Lower lobe of right lung (tissue), 2 donors: Measurements from ENCODE around the gene ANK3. TPM values are rescaled to one million over a fixed set of nuclear protein-coding genes. Genes with fewer than 3 reads are reported as not detected.

Source experiments
- ATAC-seq, 2 donors: fragments of 200-7000 bp; cut with Tn5 transposase; one replicate each; pipeline ENCODE4 v1.9.1; 2020 to 2022; ENCODE audit warnings: mild to moderate bottlenecking in 2 of 2, moderate library complexity in 2 of 2
- DNase-seq: peaks from one replicate; pipeline ENCODE4 v3.0.0-alpha.2; 2020
- H3K27ac ChIP-seq: fragments of 200-600 bp; one replicate; pipeline ENCODE4 v1.8.0; 2022
- H3K27me3 ChIP-seq: fragments of 200-600 bp; one replicate; pipeline ENCODE4 v1.8.0; 2022; ENCODE audit warnings: low read depth
- H3K36me3 ChIP-seq: fragments of 200-600 bp; one replicate; pipeline ENCODE4 v1.8.0; 2022; ENCODE audit warnings: mild to moderate bottlenecking
- H3K4me1 ChIP-seq: fragments of 200-600 bp; one replicate; pipeline ENCODE4 v1.8.0; 2022
- H3K4me3 ChIP-seq: fragments of 200-600 bp; one replicate; pipeline ENCODE4 v1.8.0; 2022; ENCODE audit warnings: mild to moderate bottlenecking
- H3K9me3 ChIP-seq: fragments of 200-600 bp; one replicate; pipeline ENCODE4 v1.8.0; 2022
- intact Hi-C: fragments of 100-400 bp; cut with DNase I; formaldehyde crosslinking; loops from one replicate; pipeline ENCODE4 v1.11.0; 2022
- total RNA-seq: library from RNA; stranded (reverse); fragmentation: NEBNext Ultra II Directional; extraction: Animal tissue kit (Norgen Biotek cat#: 25700); gene quantifications from one replicate; pipeline ENCODE4 v1.2.1, GENCODE V29; 2021
- TF ChIP-seq, protein P1 (sequence below): fragments of 200-600 bp; IDR thresholded peaks from one replicate; pipeline ENCODE4 v1.8.0; 2022; ENCODE audit warnings: antibody characterized with exemption, mild to moderate bottlenecking
- donor health status: DM: no; HTN: yes; CAD: no; lungs with severe emphysema.

The ANK3 gene
- total RNA-seq, 1 donor from 2014 or later = 75.9 TPM

DNA sequence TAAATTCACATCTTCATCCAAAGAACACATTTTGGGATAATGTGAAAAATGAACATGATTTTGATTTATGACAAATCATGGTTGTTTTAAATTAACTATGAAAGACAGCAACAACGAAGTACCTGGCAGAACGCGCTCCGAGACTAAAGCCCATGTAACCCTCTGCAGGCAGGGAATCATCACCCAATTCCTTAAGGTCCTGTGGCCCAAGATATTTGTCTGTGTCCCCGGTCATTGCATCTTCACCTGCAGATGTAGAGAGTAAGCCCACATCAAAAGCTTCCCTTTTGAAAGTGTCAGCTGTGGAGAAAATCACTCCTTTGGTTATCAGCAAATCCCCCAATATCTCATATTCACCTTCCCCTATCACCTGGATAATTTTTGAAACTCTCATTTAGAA is 250.8 kb downstream of the ANK3 start:
- Histone ChIP-seq H3K27me3 (no peaks in the 10 kb centered on the region), H3K27ac (no peak overlapping the region), H3K9me3 (no peaks in the 10 kb centered on the region), H3K4me3 (no peak overlapping the region), H3K4me1 (no peaks in the 10 kb centered on the region), H3K36me3 (no peaks in the 10 kb centered on the region)
- no peak for ATAC-seq
- intact Hi-C loops = no loop called here
- TF ChIP-seq, protein P1, sequence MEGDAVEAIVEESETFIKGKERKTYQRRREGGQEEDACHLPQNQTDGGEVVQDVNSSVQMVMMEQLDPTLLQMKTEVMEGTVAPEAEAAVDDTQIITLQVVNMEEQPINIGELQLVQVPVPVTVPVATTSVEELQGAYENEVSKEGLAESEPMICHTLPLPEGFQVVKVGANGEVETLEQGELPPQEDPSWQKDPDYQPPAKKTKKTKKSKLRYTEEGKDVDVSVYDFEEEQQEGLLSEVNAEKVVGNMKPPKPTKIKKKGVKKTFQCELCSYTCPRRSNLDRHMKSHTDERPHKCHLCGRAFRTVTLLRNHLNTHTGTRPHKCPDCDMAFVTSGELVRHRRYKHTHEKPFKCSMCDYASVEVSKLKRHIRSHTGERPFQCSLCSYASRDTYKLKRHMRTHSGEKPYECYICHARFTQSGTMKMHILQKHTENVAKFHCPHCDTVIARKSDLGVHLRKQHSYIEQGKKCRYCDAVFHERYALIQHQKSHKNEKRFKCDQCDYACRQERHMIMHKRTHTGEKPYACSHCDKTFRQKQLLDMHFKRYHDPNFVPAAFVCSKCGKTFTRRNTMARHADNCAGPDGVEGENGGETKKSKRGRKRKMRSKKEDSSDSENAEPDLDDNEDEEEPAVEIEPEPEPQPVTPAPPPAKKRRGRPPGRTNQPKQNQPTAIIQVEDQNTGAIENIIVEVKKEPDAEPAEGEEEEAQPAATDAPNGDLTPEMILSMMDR = no peak
- DNase-seq = no peak

DNA sequence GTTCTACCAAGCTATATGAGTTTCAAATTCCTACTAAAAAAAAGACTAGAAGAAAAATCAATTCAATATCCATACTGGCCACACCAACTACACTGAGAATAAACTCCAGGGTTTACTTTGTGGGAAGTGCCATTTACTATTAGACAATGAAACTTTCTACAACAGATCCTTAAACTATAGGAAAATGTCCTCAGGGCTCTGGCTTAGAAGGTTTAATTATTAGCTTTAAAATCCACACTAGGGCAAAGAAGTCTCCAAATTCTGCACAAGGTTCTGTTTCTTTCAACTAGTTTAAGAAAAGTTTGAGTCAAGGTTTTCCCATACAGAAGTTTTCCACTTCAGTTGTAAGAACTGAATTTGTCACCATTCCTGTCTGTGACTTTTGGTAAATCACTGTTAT is 251.6 kb downstream of the ANK3 start:
- no peak overlapping the region for H3K27ac ChIP-seq
- no peaks in the 10 kb centered on the region for H3K36me3 ChIP-seq
- TF ChIP-seq, protein P1 = no peak
- DNase-seq (no peak), ATAC-seq (no peak)
- intact Hi-C loops = no loop called here
- H3K9me3 ChIP-seq = no peaks in the 10 kb centered on the region
- no peak overlapping the region for H3K4me3 ChIP-seq
- H3K27me3 ChIP-seq = no peaks in the 10 kb centered on the region
- H3K4me1 ChIP-seq = no peaks in the 10 kb centered on the region

DNA sequence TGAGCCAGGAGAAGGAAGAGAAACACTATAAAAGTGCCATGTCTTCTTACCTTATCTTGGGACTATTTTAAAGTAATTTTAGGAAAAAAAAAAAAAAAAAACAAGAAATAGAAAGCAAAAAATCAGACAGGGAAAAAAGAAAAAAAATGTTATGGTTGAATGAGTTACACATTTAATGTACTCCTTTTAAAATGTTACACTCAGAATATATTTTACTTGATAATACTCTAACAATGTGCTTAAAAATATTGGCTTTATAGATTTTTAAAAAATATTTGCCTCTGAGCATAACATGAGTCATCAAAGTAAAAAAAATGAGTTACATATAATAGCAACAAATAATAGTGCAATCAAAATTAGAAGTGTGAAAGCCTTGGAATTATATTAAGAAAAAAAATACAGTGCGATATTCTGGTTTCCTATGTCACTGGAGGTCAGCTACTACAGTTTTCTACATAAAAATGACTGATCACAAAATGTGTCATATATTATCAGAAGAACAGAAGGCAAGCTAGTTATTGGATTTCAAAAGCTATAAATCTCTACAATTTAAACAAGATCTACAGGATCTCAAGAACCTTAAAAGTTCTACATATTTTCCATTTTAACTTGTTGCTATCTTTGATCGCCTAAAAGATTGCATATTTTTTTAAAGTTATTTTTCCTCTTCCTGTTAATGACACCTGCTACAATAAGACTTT is 252.2 kb downstream of the ANK3 start:
- Histone ChIP-seq H3K27me3 (no peaks in the 10 kb centered on the region), H3K4me3 (no peak overlapping the region), H3K27ac (no peak overlapping the region), H3K36me3 (no peaks in the 10 kb centered on the region), H3K9me3 (no peaks in the 10 kb centered on the region), H3K4me1 (no peaks in the 10 kb centered on the region)
- TF ChIP-seq, protein P1 = no peak
- no peak for ATAC-seq
- no peak for DNase-seq
- intact Hi-C loops = no loop called here

DNA sequence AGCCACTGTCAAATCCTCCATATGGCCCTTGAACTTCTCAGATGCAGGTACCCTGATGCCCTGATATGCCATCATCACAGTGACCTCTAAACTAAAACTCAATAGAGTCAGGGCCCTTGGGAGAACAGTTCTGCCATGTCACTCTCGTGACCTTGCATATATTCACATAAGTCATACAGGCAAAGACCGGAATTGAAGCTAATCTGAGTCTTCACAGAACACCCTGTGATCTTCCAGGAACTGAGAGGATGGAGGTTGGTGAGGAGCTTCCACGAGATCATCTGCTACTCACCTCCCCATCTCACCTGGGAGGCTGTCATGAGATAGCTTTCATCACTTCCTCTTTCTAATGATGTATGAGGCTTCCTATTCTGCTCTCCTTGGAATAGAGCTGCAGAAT is 254.7 kb downstream of the ANK3 start:
- Histone ChIP-seq H3K4me1 (no peaks in the 10 kb centered on the region), H3K27ac (no peak overlapping the region), H3K27me3 (no peaks in the 10 kb centered on the region), H3K4me3 (no peak overlapping the region), H3K9me3 (no peaks in the 10 kb centered on the region), H3K36me3 (no peaks in the 10 kb centered on the region)
- ATAC-seq (no peak), DNase-seq (no peak)
- TF ChIP-seq, protein P1 = no peak
- intact Hi-C loops = no loop called here

DNA sequence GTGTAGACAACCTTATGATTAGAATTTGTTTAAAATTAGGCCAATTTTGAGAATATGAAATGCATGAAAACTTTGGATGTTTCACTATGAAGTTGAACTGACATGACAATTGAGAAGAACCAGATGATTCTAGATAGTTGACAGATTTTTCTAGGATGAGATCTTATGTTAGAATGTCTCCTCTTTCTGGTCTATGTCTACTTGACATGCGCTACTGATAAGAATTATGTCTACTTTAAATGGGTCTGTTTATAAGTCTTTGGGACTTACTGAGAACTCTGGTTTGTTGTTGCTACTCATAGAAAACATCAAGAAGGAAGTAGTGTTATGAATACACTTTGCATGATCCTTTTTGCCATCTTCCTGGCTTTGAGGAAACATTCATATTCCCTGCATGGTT is 255.1 kb downstream of the ANK3 start:
- H3K27ac ChIP-seq = no peak overlapping the region
- H3K27me3 ChIP-seq = no peaks in the 10 kb centered on the region
- TF ChIP-seq, protein P1 = no peak
- no peaks in the 10 kb centered on the region for H3K9me3 ChIP-seq
- no peaks in the 10 kb centered on the region for H3K4me1 ChIP-seq
- H3K36me3 ChIP-seq = no peaks in the 10 kb centered on the region
- no peak for ATAC-seq
- intact Hi-C loops = no loop called here
- no peak for DNase-seq
- no peak overlapping the region for H3K4me3 ChIP-seq
